Measurements from ENCODE around the gene MAP1LC3A. TPM values are rescaled to one million over a fixed set of nuclear protein-coding genes. Genes with fewer than 3 reads are reported as not detected.

The MAP1LC3A gene
- total RNA-seq, 5 donors from 2014 or later (not counting 1 experiment from before 2014, with no cell fraction given): 2.3 to 15.5 (median 2.6) TPM

DNA sequence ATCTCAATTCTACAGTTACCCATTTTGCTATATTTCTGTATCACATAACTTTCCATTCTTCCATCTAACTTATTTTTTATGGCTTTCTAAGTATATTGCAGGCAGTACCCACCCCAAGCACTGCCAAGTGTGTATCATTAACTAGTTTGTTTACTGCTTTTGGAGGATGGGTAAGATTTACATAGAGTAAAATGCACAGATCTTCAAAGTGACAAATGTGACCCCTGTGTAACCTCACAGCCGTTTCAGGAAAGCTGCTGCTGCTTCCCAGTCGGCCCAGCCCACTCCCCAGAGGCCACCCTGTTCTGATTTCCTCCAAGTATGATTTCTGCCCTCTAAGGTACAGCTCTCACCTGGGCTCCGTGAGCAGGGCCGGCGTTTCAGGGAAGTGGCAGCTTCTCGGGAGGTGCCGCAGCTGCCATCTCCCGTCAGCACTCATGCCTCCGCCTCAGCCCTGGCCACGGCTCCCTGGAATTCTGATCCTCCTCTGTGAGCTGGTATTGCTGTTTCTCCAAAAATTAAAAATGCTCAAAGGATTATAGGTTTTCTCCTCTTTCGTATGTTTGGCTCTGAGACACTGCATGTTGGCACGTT lies 15.0 kb upstream of the MAP1LC3A start:
- Mint-ChIP-seq H3K27ac (peak overlapping the region in 1 of 2 donors; percentile 7), H3K36me3 (peaks cover 17% of the 10 kb centered on the region), H3K9me3 (no peaks in the 10 kb centered on the region), H3K27me3 (no peaks in the 10 kb centered on the region), H3K4me3 (peak overlapping the region in 1 of 3 donors; percentile 66), H3K4me1 (peaks cover 28 to 47% (median 31%) of the 10 kb centered on the region in 3 donors)
- peaks cover 0 to 3% of the 10 kb centered on the region in 2 experiments for H3K27me3 ChIP-seq (replicated peaks in 1 of 2; ENCODE audit: control insufficient read depth in 2 of 2, extremely low read depth in 1 of 2, insufficient read depth in 2 of 2, low read length in 1 of 2)
- H3K27ac ChIP-seq (ENCODE audit: low read length): no peak overlapping the region
- H3K4me1 ChIP-seq (ENCODE audit: control insufficient read depth in 1 of 2, extremely low read depth in 1 of 2, insufficient read depth in 2 of 2, low read length in 2 of 2): peaks cover 0 to 39% of the 10 kb centered on the region in 2 experiments
- ATAC-seq (replicated peaks in 1 of 4) (no peak), DNase-seq (no peak)
- ChIA-PET POLR2A (interaction anchor here (0.5 kb wide), 2 partner anchors 12 to 149 kb away, joined by 3 to 5 read pairs; no protein-coding TSS in a partner anchor), CTCF (interaction anchor here in 1 of 2 donors (0.5 to 0.6 kb wide), 2 partner anchors 168 to 531 kb away, joined by 3 to 4 read pairs; no protein-coding TSS in a partner anchor)
- H3K9me3 ChIP-seq: no peaks in the 10 kb centered on the region
- 90% methylated on average over 10 of the region's 12 CpGs for WGBS (ENCODE audit: insufficient coverage)
- H3K4me3 ChIP-seq (ENCODE audit: control insufficient read depth in 1 of 2, extremely low read depth in 1 of 2, low read length in 1 of 2): no peak overlapping the region
- peaks cover 7 to 29% of the 10 kb centered on the region in 2 donors for H3K36me3 ChIP-seq (ENCODE audit: control insufficient read depth in 2 of 2, extremely low read depth in 1 of 2, insufficient read depth in 1 of 2, low read length in 1 of 2)

- Histone ChIP-seq H3K9me3 (no peaks in the 10 kb centered on the region), H3K4me3 (ENCODE audit: control insufficient read depth in 1 of 2, extremely low read depth in 1 of 2, low read length in 1 of 2) (peak overlapping the region; percentile 23 to 68), H3K27me3 (replicated peaks in 1 of 2; ENCODE audit: control insufficient read depth in 2 of 2, extremely low read depth in 1 of 2, insufficient read depth in 2 of 2, low read length in 1 of 2) (peaks cover 0 to 3% of the 10 kb centered on the region in 2 experiments), H3K36me3 (ENCODE audit: control insufficient read depth in 2 of 2, extremely low read depth in 1 of 2, insufficient read depth in 1 of 2, low read length in 1 of 2) (peaks cover 7 to 27% of the 10 kb centered on the region in 2 donors), H3K4me1 (ENCODE audit: control insufficient read depth in 1 of 2, extremely low read depth in 1 of 2, insufficient read depth in 2 of 2, low read length in 2 of 2) (peaks cover 0 to 39% of the 10 kb centered on the region in 2 experiments), H3K27ac (ENCODE audit: low read length) (no peak overlapping the region)
- Mint-ChIP-seq H3K4me1 (peaks cover 28 to 44% (median 30%) of the 10 kb centered on the region in 3 donors), H3K36me3 (peaks cover 17% of the 10 kb centered on the region), H3K9me3 (no peaks in the 10 kb centered on the region), H3K4me3 (peak overlapping the region; percentile 54 to 66 (median 54)), H3K27me3 (no peaks in the 10 kb centered on the region), H3K27ac (peak overlapping the region in 1 of 2 donors; percentile 7)
- CTCF ChIA-PET: interaction anchor here (0.5 to 1.2 kb wide), 6 partner anchors 13 to 531 kb away, joined by 3 to 4 read pairs (median 4); partner anchors contain the start of gene DYNLRB1 (in 1 of the 2)
- DNase-seq (peak in 5 of 35 experiments; percentile 8 to 24 (median 21)), ATAC-seq (replicated peaks in 1 of 4) (peak; percentile 70 to 82 (median 78))
- 31% methylated on average over 14 of the region's 19 CpGs for WGBS (ENCODE audit: insufficient coverage)
- POLR2A ChIA-PET: interaction anchor here (0.5 to 0.6 kb wide), 3 partner anchors 11 to 260 kb away, joined by 3 to 5 read pairs (median 3); no protein-coding TSS in a partner anchor
Measured at GRCh38 chr20:34544109-34544796, 14.3 kb upstream of the MAP1LC3A start.

DNA sequence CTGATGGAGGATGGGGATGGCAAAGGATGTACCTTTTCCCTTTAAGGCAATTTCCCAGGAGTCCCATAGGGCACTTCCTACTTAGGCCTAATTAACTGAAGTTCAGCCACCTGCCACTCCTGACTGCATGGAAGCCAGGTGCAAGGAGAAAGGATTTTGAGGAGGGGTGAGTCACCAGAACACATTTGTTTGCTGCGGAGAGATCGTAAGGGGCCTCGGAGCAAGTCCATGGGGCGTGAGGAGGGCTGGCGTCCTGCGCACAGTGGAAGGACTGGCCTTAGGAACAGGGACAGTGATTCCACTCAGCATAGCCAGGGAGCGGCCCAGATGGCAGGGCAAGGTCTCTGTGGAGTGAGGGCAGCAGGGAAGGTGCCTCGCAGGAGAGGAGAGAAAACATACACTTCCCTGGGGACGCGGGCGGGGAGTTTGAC lies 11.8 kb upstream of the MAP1LC3A start:
- Histone ChIP-seq H3K4me1 (ENCODE audit: control insufficient read depth in 1 of 2, extremely low read depth in 1 of 2, insufficient read depth in 2 of 2, low read length in 2 of 2) (peaks cover 0 to 21% of the 10 kb centered on the region in 2 experiments), H3K27me3 (replicated peaks in 1 of 2; ENCODE audit: control insufficient read depth in 2 of 2, extremely low read depth in 1 of 2, insufficient read depth in 2 of 2, low read length in 1 of 2) (peaks cover 0 to 3% of the 10 kb centered on the region in 2 experiments), H3K27ac (ENCODE audit: low read length) (no peak overlapping the region), H3K4me3 (ENCODE audit: control insufficient read depth in 1 of 2, extremely low read depth in 1 of 2, low read length in 1 of 2) (no peak overlapping the region), H3K9me3 (no peaks in the 10 kb centered on the region), H3K36me3 (ENCODE audit: control insufficient read depth in 2 of 2, extremely low read depth in 1 of 2, insufficient read depth in 1 of 2, low read length in 1 of 2) (peaks cover 0 to 7% of the 10 kb centered on the region in 2 donors)
- no peaks in the 10 kb centered on the region for H3K36me3 Mint-ChIP-seq
- no peak for DNase-seq
- H3K9me3 Mint-ChIP-seq: no peaks in the 10 kb centered on the region
- H3K27ac Mint-ChIP-seq: no peak overlapping the region
- H3K27me3 Mint-ChIP-seq: no peaks in the 10 kb centered on the region
- ChIA-PET CTCF (no interaction called here), POLR2A (no interaction called here)
- ATAC-seq (replicated peaks in 1 of 4): no peak
- H3K4me3 Mint-ChIP-seq: no peak overlapping the region
- H3K4me1 Mint-ChIP-seq: peaks cover 13 to 25% (median 16%) of the 10 kb centered on the region in 3 donors
- WGBS (ENCODE audit: insufficient coverage): 92% methylated on average over 10 of the region's 11 CpGs

DNA sequence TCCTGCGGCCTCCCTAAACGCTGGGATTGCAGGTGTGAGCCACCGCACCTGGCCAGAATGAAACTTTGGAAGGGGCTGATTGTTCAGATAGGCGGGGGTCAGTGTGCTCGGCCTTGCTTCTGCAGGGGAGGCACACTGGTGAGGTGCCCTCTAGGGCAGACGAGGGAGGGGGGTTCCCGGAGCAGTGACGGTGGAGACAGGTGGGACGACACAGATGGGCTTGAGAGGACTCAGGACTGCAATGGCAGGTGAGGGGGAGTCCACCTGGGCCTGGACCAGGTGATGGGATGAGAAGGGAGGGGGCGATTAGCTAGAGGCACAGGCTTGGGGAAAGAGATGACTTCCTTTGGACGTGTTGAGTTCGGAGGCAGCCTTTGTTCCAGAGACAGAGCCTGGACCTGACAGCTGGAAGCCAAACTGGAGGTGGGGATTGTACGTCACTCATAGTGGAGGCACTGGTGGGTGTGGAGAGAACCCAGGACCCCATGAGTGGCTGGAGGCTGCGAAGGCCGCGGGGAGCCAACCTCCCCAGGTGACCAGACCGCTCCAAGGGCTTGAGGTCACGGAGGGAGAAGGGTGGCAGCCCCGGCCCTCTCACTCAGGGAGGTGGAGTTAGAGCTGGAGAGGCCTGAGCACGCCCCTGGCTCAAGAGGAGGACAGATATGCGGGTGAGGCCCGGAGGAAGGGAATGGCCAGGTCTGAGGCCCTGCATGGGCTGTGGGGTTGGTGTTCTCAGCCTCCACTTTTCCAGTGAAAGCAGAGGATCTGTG lies 10.5 kb upstream of the MAP1LC3A start:
- Histone ChIP-seq H3K4me1 (ENCODE audit: control insufficient read depth in 1 of 2, extremely low read depth in 1 of 2, insufficient read depth in 2 of 2, low read length in 2 of 2) (peaks cover 0 to 11% of the 10 kb centered on the region in 2 experiments), H3K27me3 (replicated peaks in 1 of 2; ENCODE audit: control insufficient read depth in 2 of 2, extremely low read depth in 1 of 2, insufficient read depth in 2 of 2, low read length in 1 of 2) (peaks cover 0 to 3% of the 10 kb centered on the region in 2 experiments), H3K9me3 (no peaks in the 10 kb centered on the region), H3K36me3 (ENCODE audit: control insufficient read depth in 2 of 2, extremely low read depth in 1 of 2, insufficient read depth in 1 of 2, low read length in 1 of 2) (no peaks in the 10 kb centered on the region), H3K4me3 (ENCODE audit: control insufficient read depth in 1 of 2, extremely low read depth in 1 of 2, low read length in 1 of 2) (no peak overlapping the region), H3K27ac (ENCODE audit: low read length) (no peak overlapping the region)
- Mint-ChIP-seq H3K27ac (no peak overlapping the region), H3K4me3 (no peak overlapping the region), H3K36me3 (no peaks in the 10 kb centered on the region), H3K27me3 (no peaks in the 10 kb centered on the region), H3K4me1 (peaks cover 13 to 16% (median 13%) of the 10 kb centered on the region in 3 donors), H3K9me3 (no peaks in the 10 kb centered on the region)
- no peak for DNase-seq
- POLR2A ChIA-PET: no interaction called here
- WGBS (ENCODE audit: insufficient coverage): 88% methylated on average over 18 of the region's 22 CpGs
- CTCF ChIA-PET: no interaction called here
- no peak for ATAC-seq (replicated peaks in 1 of 4)

- POLR2A ChIA-PET: no interaction called here
- Histone ChIP-seq H3K36me3 (ENCODE audit: control insufficient read depth in 2 of 2, extremely low read depth in 1 of 2, insufficient read depth in 1 of 2, low read length in 1 of 2) (no peaks in the 10 kb centered on the region), H3K27ac (ENCODE audit: low read length) (no peak overlapping the region), H3K4me3 (ENCODE audit: control insufficient read depth in 1 of 2, extremely low read depth in 1 of 2, low read length in 1 of 2) (no peak overlapping the region), H3K4me1 (ENCODE audit: control insufficient read depth in 1 of 2, extremely low read depth in 1 of 2, insufficient read depth in 2 of 2, low read length in 2 of 2) (peaks cover 0 to 5% of the 10 kb centered on the region in 2 experiments), H3K9me3 (no peaks in the 10 kb centered on the region), H3K27me3 (replicated peaks in 1 of 2; ENCODE audit: control insufficient read depth in 2 of 2, extremely low read depth in 1 of 2, insufficient read depth in 2 of 2, low read length in 1 of 2) (peaks cover 0 to 3% of the 10 kb centered on the region in 2 experiments)
- CTCF ChIA-PET: no interaction called here
- peak in 1 of 35 experiments; percentile 20 for DNase-seq
- 74% methylated on average over 16 of the region's 20 CpGs for WGBS (ENCODE audit: insufficient coverage)
- no peaks in the 10 kb centered on the region for H3K36me3 Mint-ChIP-seq
- H3K27me3 Mint-ChIP-seq: no peaks in the 10 kb centered on the region
- ATAC-seq (replicated peaks in 1 of 4): no peak
- H3K27ac Mint-ChIP-seq: no peak overlapping the region
- H3K9me3 Mint-ChIP-seq: no peaks in the 10 kb centered on the region
- peaks cover 4 to 5% (median 5%) of the 10 kb centered on the region in 3 donors for H3K4me1 Mint-ChIP-seq
- no peak overlapping the region for H3K4me3 Mint-ChIP-seq
Measured at GRCh38 chr20:34549291-34549928, 9.1 kb upstream of the MAP1LC3A start.

- no peaks in the 10 kb centered on the region for H3K4me1 ChIP-seq (ENCODE audit: control insufficient read depth in 1 of 2, extremely low read depth in 1 of 2, insufficient read depth in 2 of 2, low read length in 2 of 2)
- POLR2A ChIA-PET: no interaction called here
- WGBS (ENCODE audit: insufficient coverage): 93% methylated on average over 9 of the region's 13 CpGs
- no peak overlapping the region for H3K27ac ChIP-seq (ENCODE audit: low read length)
- H3K9me3 ChIP-seq: no peaks in the 10 kb centered on the region
- no peak overlapping the region for H3K4me3 ChIP-seq (ENCODE audit: control insufficient read depth in 1 of 2, extremely low read depth in 1 of 2, low read length in 1 of 2)
- ATAC-seq (replicated peaks in 1 of 4) (no peak), DNase-seq (no peak)
- no peaks in the 10 kb centered on the region for H3K36me3 Mint-ChIP-seq
- no peaks in the 10 kb centered on the region for H3K27me3 Mint-ChIP-seq
- no peaks in the 10 kb centered on the region for H3K4me1 Mint-ChIP-seq
- H3K36me3 ChIP-seq (ENCODE audit: control insufficient read depth in 2 of 2, extremely low read depth in 1 of 2, insufficient read depth in 1 of 2, low read length in 1 of 2): no peaks in the 10 kb centered on the region
- no peak overlapping the region for H3K4me3 Mint-ChIP-seq
- CTCF ChIA-PET: no interaction called here
- no peaks in the 10 kb centered on the region for H3K9me3 Mint-ChIP-seq
- H3K27me3 ChIP-seq (replicated peaks in 1 of 2; ENCODE audit: control insufficient read depth in 2 of 2, extremely low read depth in 1 of 2, insufficient read depth in 2 of 2, low read length in 1 of 2): peaks cover 0 to 3% of the 10 kb centered on the region in 2 experiments
- no peak overlapping the region for H3K27ac Mint-ChIP-seq
Measured at GRCh38 chr20:34549929-34550305, 8.6 kb upstream of the MAP1LC3A start.

All from T-cell (primary cell).